ENCODE data around the gene ANO10. TPM values are rescaled to one million over a fixed set of nuclear protein-coding genes. Genes with fewer than 3 reads are reported as not detected.
"Not testable (repeated sequence)": the region's sequence is repeated elsewhere in the genome, so short reads cannot be mapped to it uniquely, and the experiment has no call there.

The ANO10 gene
- total and polyA plus RNA-seq, 4 donors: 19.0 to 46.8 (median 32.0) TPM

DNA sequence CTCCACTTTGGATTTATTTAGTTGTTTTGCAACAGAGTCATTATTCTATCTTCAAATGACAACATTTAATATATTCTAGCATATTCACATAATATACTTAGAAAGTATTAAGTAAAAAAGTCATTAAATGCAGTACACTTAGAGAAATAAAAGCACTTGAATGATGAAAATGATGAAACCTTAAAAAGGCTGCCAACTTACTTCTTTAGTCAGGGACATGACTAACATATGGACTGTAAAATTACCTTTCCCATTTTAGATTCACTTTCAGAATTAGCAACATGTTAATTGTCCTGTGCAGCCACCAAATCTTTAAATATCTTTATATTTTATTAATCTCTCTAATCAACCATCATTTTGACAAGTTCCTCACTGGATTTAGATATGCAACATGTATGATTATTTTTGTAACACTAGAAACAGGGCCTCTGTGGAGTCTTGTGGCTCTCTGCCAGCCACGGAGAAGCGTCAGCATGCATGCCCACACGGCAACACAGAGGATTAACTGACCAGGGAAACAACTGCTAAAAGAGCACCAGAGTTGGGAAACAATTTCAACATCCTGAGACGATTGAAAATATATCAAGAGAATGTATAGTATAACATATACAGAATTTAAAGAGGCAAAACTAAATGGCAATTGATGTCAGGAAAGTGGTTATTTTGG lies 95.7 kb downstream of the ANO10 start:
- Histone ChIP-seq H3K27ac (ENCODE audit: low read depth in 1 of 2, low read length in 2 of 2) (no peak overlapping the region), H3K27me3 (ENCODE audit: control insufficient read depth in 1 of 2, insufficient read depth in 2 of 2, low read length in 1 of 2) (no peaks in the 10 kb centered on the region), H3K4me3 (ENCODE audit: low read length in 2 of 2) (no peak overlapping the region), H3K4me1 (ENCODE audit: control insufficient read depth in 1 of 2, insufficient read depth in 2 of 2, low read length in 2 of 2) (no peaks in the 10 kb centered on the region), H3K9me3 (ENCODE audit: control insufficient read depth, low read length) (no peaks in the 10 kb centered on the region), H3K36me3 (ENCODE audit: control insufficient read depth in 1 of 2, insufficient read depth in 2 of 2, low read length in 1 of 2) (peaks cover 0 to 2% of the 10 kb centered on the region in 2 donors)
- DNase-seq (no peak), ATAC-seq (ENCODE audit: low FRiP score) (no peak)
- intact Hi-C loops (cut with DNase I): no loop called here
- WGBS, 2 donors: 70 to 75% methylated on average over 4 of the region's 4 CpGs

GRCh38 chr3:43525386-43525785 lies 96.4 kb downstream of the ANO10 start:
- Histone ChIP-seq H3K36me3 (ENCODE audit: control insufficient read depth in 1 of 2, insufficient read depth in 2 of 2, low read length in 1 of 2) (peaks cover 0 to 2% of the 10 kb centered on the region in 2 donors), H3K27me3 (ENCODE audit: control insufficient read depth in 1 of 2, insufficient read depth in 2 of 2, low read length in 1 of 2) (no peaks in the 10 kb centered on the region), H3K9me3 (ENCODE audit: control insufficient read depth, low read length) (no peaks in the 10 kb centered on the region), H3K4me1 (ENCODE audit: control insufficient read depth in 1 of 2, insufficient read depth in 2 of 2, low read length in 2 of 2) (no peaks in the 10 kb centered on the region), H3K27ac (ENCODE audit: low read depth in 1 of 2, low read length in 2 of 2) (no peak overlapping the region), H3K4me3 (ENCODE audit: low read length in 2 of 2) (no peak overlapping the region)
- ATAC-seq (ENCODE audit: low FRiP score): no peak
- WGBS, 2 donors: 94% methylated on average over 2 of the region's 2 CpGs
- intact Hi-C loops (cut with DNase I): no loop called here
- DNase-seq: no peak

DNA sequence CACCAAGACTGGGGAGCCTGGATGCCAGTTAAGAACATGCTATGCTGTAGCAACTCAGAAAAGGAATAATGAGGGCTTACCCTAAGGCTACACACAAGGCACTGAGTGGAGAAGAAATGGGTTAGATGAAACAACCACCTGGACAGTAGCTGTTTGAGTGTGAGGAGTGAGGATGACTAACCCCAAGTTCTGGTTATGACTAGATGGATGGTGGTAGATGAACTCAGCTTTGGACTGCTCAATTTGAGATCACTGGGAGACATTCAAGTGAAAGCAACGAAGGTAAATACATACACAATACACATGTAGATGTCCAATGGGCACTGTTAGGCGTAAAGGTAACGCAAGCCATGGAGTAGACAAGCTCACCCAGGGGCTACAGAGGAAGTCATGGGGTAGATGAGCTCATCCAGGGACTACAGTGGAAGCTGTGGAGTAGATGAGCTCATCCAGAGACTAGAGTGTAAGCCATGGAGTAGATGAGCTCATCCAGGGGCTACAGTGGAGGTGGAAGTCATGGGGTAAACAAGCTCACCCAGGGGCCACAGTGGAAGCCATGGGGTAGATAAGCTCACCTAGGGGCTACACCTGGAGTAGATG lies 98.3 kb downstream of the ANO10 start:
- peaks cover 0 to 2% of the 10 kb centered on the region in 2 donors for H3K36me3 ChIP-seq (ENCODE audit: control insufficient read depth in 1 of 2, insufficient read depth in 2 of 2, low read length in 1 of 2)
- no peak for DNase-seq
- intact Hi-C loops (cut with DNase I): no loop called here
- H3K4me1 ChIP-seq (ENCODE audit: control insufficient read depth in 1 of 2, insufficient read depth in 2 of 2, low read length in 2 of 2): no peaks in the 10 kb centered on the region
- 96% methylated on average over 3 of the region's 3 CpGs for WGBS, 2 donors
- H3K27ac ChIP-seq (ENCODE audit: low read depth in 1 of 2, low read length in 2 of 2): no peak overlapping the region
- H3K4me3 ChIP-seq (ENCODE audit: low read length in 2 of 2): no peak overlapping the region
- no peaks in the 10 kb centered on the region for H3K27me3 ChIP-seq (ENCODE audit: control insufficient read depth in 1 of 2, insufficient read depth in 2 of 2, low read length in 1 of 2)
- ATAC-seq (ENCODE audit: low FRiP score): no peak
- H3K9me3 ChIP-seq (ENCODE audit: control insufficient read depth, low read length): no peaks in the 10 kb centered on the region

- peaks cover 0 to 2% of the 10 kb centered on the region in 2 donors for H3K36me3 ChIP-seq (ENCODE audit: control insufficient read depth in 1 of 2, insufficient read depth in 2 of 2, low read length in 1 of 2)
- H3K27ac ChIP-seq (ENCODE audit: low read depth in 1 of 2, low read length in 2 of 2): no peak overlapping the region
- H3K9me3 ChIP-seq (ENCODE audit: control insufficient read depth, low read length): no peaks in the 10 kb centered on the region
- 94 to 95% methylated on average over 3 of the region's 3 CpGs for WGBS, 2 donors
- DNase-seq: no peak
- intact Hi-C loops (cut with DNase I): no loop called here
- H3K4me3 ChIP-seq (ENCODE audit: low read length in 2 of 2): no peak overlapping the region
- no peak for ATAC-seq (ENCODE audit: low FRiP score)
- H3K4me1 ChIP-seq (ENCODE audit: control insufficient read depth in 1 of 2, insufficient read depth in 2 of 2, low read length in 2 of 2): no peaks in the 10 kb centered on the region
- no peaks in the 10 kb centered on the region for H3K27me3 ChIP-seq (ENCODE audit: control insufficient read depth in 1 of 2, insufficient read depth in 2 of 2, low read length in 1 of 2)
Observed at GRCh38 chr3:43522727-43523362, 99.0 kb downstream of the ANO10 start.

DNA sequence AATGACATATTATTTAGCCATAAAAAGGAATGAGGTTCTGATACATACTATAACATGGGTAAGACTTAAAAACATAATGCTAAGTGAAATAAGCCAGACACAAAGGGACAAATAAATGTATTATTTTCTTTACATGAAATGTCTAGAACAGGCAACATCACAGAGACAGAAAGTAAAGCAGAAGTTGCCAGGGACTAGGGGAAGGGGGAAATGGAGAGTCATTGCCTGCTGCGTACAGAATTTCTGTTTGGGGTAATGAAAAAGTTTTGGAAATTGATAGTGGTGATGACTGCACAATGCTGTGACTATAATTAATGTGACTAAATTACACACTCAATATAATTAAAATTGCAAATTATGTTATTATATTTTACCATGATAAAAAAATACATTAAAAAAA lies 99.9 kb downstream of the ANO10 start:
- no peak for DNase-seq
- H3K9me3 ChIP-seq (ENCODE audit: control insufficient read depth, low read length): no peaks in the 10 kb centered on the region
- H3K4me3 ChIP-seq (ENCODE audit: low read length in 2 of 2): no peak overlapping the region
- 96 to 100% methylated on average over 1 of the region's 1 CpG for WGBS, 2 donors
- H3K27me3 ChIP-seq (ENCODE audit: control insufficient read depth in 1 of 2, insufficient read depth in 2 of 2, low read length in 1 of 2): no peaks in the 10 kb centered on the region
- H3K36me3 ChIP-seq (ENCODE audit: control insufficient read depth in 1 of 2, insufficient read depth in 2 of 2, low read length in 1 of 2): peaks cover 0 to 4% of the 10 kb centered on the region in 2 donors
- H3K4me1 ChIP-seq (ENCODE audit: control insufficient read depth in 1 of 2, insufficient read depth in 2 of 2, low read length in 2 of 2): no peaks in the 10 kb centered on the region
- no peak overlapping the region for H3K27ac ChIP-seq (ENCODE audit: low read depth in 1 of 2, low read length in 2 of 2)
- intact Hi-C loops (cut with DNase I): no loop called here
- no peak for ATAC-seq (ENCODE audit: low FRiP score)

DNA sequence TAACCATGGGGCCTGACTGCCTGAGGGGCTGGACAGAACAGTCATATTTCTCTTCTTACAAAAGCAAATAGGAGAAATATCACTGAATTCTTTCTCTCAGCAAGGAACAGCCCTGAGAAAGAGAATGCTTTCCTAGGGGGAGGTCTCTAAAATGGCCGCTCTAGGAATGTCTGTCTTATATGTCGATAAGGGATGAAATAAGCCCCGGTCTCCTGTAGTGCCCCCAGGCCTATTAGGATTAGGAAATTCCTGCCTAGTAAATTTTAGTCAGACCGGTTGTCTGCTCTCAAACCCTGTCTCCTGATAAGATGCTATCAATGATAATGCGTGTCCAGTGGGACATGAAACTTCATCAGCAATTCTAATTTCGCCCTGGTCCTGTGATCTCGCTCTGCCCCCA lies 103.3 kb downstream of the ANO10 start:
- H3K27ac ChIP-seq (ENCODE audit: low read depth in 1 of 2, low read length in 2 of 2); intact Hi-C loops (cut with DNase I); H3K27me3 ChIP-seq (ENCODE audit: control insufficient read depth in 1 of 2, insufficient read depth in 2 of 2, low read length in 1 of 2); H3K4me3 ChIP-seq (ENCODE audit: low read length in 2 of 2); ATAC-seq (ENCODE audit: low FRiP score); H3K9me3 ChIP-seq (ENCODE audit: control insufficient read depth, low read length); H3K4me1 ChIP-seq (ENCODE audit: control insufficient read depth in 1 of 2, insufficient read depth in 2 of 2, low read length in 2 of 2); DNase-seq; H3K36me3 ChIP-seq (ENCODE audit: control insufficient read depth in 1 of 2, insufficient read depth in 2 of 2, low read length in 1 of 2): not testable (repeated sequence)
- WGBS, 2 donors: 96% methylated on average over 7 of the region's 7 CpGs

DNA sequence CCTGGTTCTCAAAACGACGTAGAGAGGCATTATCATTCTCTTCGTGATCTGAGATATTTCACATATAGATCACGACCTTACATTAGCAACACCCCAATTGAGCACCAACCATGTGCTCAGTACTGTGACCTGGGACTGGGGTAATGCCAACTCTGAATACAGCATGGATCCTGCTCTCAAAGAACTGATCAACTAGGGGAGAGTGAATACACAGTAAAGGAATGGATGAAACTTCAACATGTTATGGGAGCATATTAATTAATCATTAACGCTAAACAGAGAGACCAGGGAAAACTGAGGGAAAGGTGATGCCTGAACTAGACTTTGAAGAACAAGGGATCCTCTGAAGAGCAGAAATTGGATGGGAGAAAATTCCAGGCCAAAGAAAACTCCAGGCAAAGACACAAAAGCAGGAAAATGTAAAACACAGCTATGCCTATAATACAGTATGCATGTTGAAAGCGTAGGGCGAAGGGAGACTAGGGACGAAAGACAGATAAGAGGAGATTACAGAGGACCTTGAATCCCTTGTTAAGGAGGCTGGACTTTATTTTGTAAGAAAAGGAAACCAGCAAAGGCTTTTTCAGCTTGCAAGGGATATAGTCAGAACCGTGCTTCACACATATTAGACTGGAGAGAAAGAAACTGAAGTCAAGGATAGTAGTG lies 105.7 kb downstream of the ANO10 start:
- Histone ChIP-seq H3K36me3 (ENCODE audit: control insufficient read depth in 1 of 2, insufficient read depth in 2 of 2, low read length in 1 of 2) (peaks cover 0 to 3% of the 10 kb centered on the region in 2 donors), H3K9me3 (ENCODE audit: control insufficient read depth, low read length) (no peaks in the 10 kb centered on the region), H3K4me3 (ENCODE audit: low read length in 2 of 2) (no peak overlapping the region), H3K27me3 (ENCODE audit: control insufficient read depth in 1 of 2, insufficient read depth in 2 of 2, low read length in 1 of 2) (no peaks in the 10 kb centered on the region), H3K27ac (ENCODE audit: low read depth in 1 of 2, low read length in 2 of 2) (no peak overlapping the region), H3K4me1 (ENCODE audit: control insufficient read depth in 1 of 2, insufficient read depth in 2 of 2, low read length in 2 of 2) (no peaks in the 10 kb centered on the region)
- intact Hi-C loops (cut with DNase I): no loop called here
- no peak for ATAC-seq (ENCODE audit: low FRiP score)
- DNase-seq: no peak
- 93 to 97% methylated on average over 9 of the region's 9 CpGs for WGBS, 2 donors

DNA sequence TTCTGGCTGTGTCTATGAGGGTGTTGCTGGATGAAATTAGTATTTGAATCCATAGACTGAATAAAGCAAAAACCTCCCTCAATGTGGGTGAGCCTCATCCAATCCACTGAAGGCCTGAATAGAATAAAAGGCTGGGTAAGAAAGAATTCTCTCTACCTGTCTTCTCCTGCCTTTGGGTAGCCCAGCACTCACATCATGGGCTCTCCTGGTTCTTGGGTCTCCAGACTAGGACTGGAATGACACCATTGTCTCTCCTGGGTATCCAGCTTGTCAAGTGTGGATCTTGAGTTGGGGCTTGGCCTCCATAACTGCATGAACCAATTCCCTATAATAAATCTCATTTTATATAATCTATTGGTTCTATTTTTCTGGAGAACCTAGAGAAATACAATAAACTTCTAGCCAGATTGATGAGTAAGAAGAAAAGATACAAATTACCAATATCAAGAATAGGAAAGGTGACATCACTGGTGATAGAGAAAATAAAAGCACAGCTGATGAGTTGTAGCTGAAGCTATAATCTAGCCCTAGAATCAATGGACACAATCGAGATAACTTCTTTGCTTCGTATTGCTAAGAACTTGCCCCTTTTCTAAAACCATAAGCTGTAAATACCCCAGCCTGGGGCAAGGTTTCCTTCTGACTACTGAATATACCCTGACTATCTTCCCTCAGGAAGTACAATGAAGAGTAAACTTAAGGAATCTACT lies 106.4 kb downstream of the ANO10 start:
- H3K27me3 ChIP-seq (ENCODE audit: control insufficient read depth in 1 of 2, insufficient read depth in 2 of 2, low read length in 1 of 2): no peaks in the 10 kb centered on the region
- ATAC-seq (ENCODE audit: low FRiP score): no peak
- H3K4me1 ChIP-seq (ENCODE audit: control insufficient read depth in 1 of 2, insufficient read depth in 2 of 2, low read length in 2 of 2): no peaks in the 10 kb centered on the region
- H3K9me3 ChIP-seq (ENCODE audit: control insufficient read depth, low read length): no peaks in the 10 kb centered on the region
- H3K36me3 ChIP-seq (ENCODE audit: control insufficient read depth in 1 of 2, insufficient read depth in 2 of 2, low read length in 1 of 2): peaks cover 0 to 3% of the 10 kb centered on the region in 2 donors
- H3K4me3 ChIP-seq (ENCODE audit: low read length in 2 of 2): no peak overlapping the region
- WGBS, 2 donors: 94 to 99% methylated on average over 2 of the region's 2 CpGs
- intact Hi-C loops (cut with DNase I): no loop called here
- H3K27ac ChIP-seq (ENCODE audit: low read depth in 1 of 2, low read length in 2 of 2): no peak overlapping the region
- DNase-seq: no peak

All from aorta (tissue), 5 donors.